ENCODE measurements around the gene PDE1A. TPM values are rescaled to one million over a fixed set of nuclear protein-coding genes. Genes with fewer than 3 reads are reported as not detected.

The PDE1A gene
- total RNA-seq, 1 donor = 42.0 TPM

- Histone ChIP-seq H3K27me3 (ENCODE audit: insufficient read depth, low read length) (no peaks in the 10 kb centered on the region), H3K79me2 (ENCODE audit: insufficient read depth, low read length) (no peaks in the 10 kb centered on the region), H3K4me1 (ENCODE audit: insufficient read depth, low read length) (no peaks in the 10 kb centered on the region), H2AFZ (ENCODE audit: low read length) (no peak overlapping the region), H3K4me2 (ENCODE audit: insufficient read depth, low read length) (no peak overlapping the region), H3K27ac (ENCODE audit: low read depth, low read length) (no peak overlapping the region), H3K36me3 (ENCODE audit: insufficient read depth, low read length) (no peaks in the 10 kb centered on the region), H4K20me1 (ENCODE audit: insufficient read depth, low read length) (no peaks in the 10 kb centered on the region), H3K9me3 (ENCODE audit: low read depth, low read length) (no peaks in the 10 kb centered on the region), H3K4me3 (ENCODE audit: insufficient read depth, low read length) (no peak overlapping the region)
- TF ChIP-seq CTCF (IDR thresholded peaks at IDR 0.05; ENCODE audit: extremely low read depth, low read depth, low read length) = no peak
- DNase-seq (ENCODE audit: insufficient read length, low spot score, missing footprints) = no peak
Observed at GRCh38 chr2:182117196-182117595, 309.6 kb downstream of the PDE1A start.

GRCh38 chr2:182116774-182117173 is 310.1 kb downstream of the PDE1A start:
- Histone ChIP-seq H3K4me3 (ENCODE audit: insufficient read depth, low read length) (no peak overlapping the region), H3K4me1 (ENCODE audit: insufficient read depth, low read length) (no peaks in the 10 kb centered on the region), H3K9me3 (ENCODE audit: low read depth, low read length) (no peaks in the 10 kb centered on the region), H3K79me2 (ENCODE audit: insufficient read depth, low read length) (no peaks in the 10 kb centered on the region), H3K27me3 (ENCODE audit: insufficient read depth, low read length) (no peaks in the 10 kb centered on the region), H3K27ac (ENCODE audit: low read depth, low read length) (no peak overlapping the region), H3K36me3 (ENCODE audit: insufficient read depth, low read length) (no peaks in the 10 kb centered on the region), H2AFZ (ENCODE audit: low read length) (no peak overlapping the region), H3K4me2 (ENCODE audit: insufficient read depth, low read length) (no peak overlapping the region), H4K20me1 (ENCODE audit: insufficient read depth, low read length) (no peaks in the 10 kb centered on the region)
- no peak for DNase-seq (ENCODE audit: insufficient read length, low spot score, missing footprints)
- no peak for TF ChIP-seq CTCF (IDR thresholded peaks at IDR 0.05; ENCODE audit: extremely low read depth, low read depth, low read length)

- Histone ChIP-seq H3K4me2 (ENCODE audit: insufficient read depth, low read length) (no peak overlapping the region), H3K27ac (ENCODE audit: low read depth, low read length) (no peak overlapping the region), H3K9me3 (ENCODE audit: low read depth, low read length) (no peaks in the 10 kb centered on the region), H4K20me1 (ENCODE audit: insufficient read depth, low read length) (no peaks in the 10 kb centered on the region), H3K79me2 (ENCODE audit: insufficient read depth, low read length) (no peaks in the 10 kb centered on the region), H3K36me3 (ENCODE audit: insufficient read depth, low read length) (no peaks in the 10 kb centered on the region), H2AFZ (ENCODE audit: low read length) (no peak overlapping the region), H3K4me3 (ENCODE audit: insufficient read depth, low read length) (no peak overlapping the region), H3K4me1 (ENCODE audit: insufficient read depth, low read length) (no peaks in the 10 kb centered on the region), H3K27me3 (ENCODE audit: insufficient read depth, low read length) (no peaks in the 10 kb centered on the region)
- DNase-seq (ENCODE audit: insufficient read length, low spot score, missing footprints) = no peak
- TF ChIP-seq CTCF (IDR thresholded peaks at IDR 0.05; ENCODE audit: extremely low read depth, low read depth, low read length) = no peak
Observed at GRCh38 chr2:182115258-182115657, 311.6 kb downstream of the PDE1A start.

- H3K4me2 ChIP-seq (ENCODE audit: insufficient read depth, low read length) = no peak overlapping the region
- no peaks in the 10 kb centered on the region for H3K9me3 ChIP-seq (ENCODE audit: low read depth, low read length)
- no peak overlapping the region for H3K27ac ChIP-seq (ENCODE audit: low read depth, low read length)
- H2AFZ ChIP-seq (ENCODE audit: low read length) = no peak overlapping the region
- H3K4me3 ChIP-seq (ENCODE audit: insufficient read depth, low read length) = no peak overlapping the region
- TF ChIP-seq CTCF (IDR thresholded peaks at IDR 0.05; ENCODE audit: extremely low read depth, low read depth, low read length) = no peak
- H4K20me1 ChIP-seq (ENCODE audit: insufficient read depth, low read length) = no peaks in the 10 kb centered on the region
- no peak for DNase-seq (ENCODE audit: insufficient read length, low spot score, missing footprints)
- H3K36me3 ChIP-seq (ENCODE audit: insufficient read depth, low read length) = no peaks in the 10 kb centered on the region
- no peaks in the 10 kb centered on the region for H3K4me1 ChIP-seq (ENCODE audit: insufficient read depth, low read length)
- peaks cover 4% of the 10 kb centered on the region for H3K27me3 ChIP-seq (ENCODE audit: insufficient read depth, low read length)
- H3K79me2 ChIP-seq (ENCODE audit: insufficient read depth, low read length) = no peaks in the 10 kb centered on the region
Observed at GRCh38 chr2:182113334-182113733, 313.5 kb downstream of the PDE1A start.

Data from osteoblast (primary cell).